Measurements from ENCODE around the gene TGIF1.

Gene TGIF1

DNA sequence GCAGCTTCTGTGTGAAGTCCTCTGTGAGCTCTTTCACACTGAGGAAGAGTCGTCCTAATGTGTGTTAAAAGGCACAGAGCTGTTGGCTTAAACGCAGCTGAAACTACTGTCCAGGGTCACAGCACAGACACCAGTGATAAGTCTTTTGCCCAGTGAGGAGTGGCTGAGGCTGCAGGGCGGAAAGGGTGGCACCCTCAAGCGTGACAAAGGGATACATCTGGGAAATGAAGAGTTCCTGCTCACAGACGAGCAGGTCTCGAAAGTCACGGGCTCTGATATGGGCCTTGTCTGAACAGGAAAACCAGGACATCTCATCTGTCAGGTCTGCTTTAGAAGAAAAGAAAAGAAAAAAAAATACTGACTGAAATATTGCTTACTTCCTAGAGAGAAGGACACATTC is 36.5 kb downstream of the TGIF1 start:
- DNase-seq = no peak

DNA sequence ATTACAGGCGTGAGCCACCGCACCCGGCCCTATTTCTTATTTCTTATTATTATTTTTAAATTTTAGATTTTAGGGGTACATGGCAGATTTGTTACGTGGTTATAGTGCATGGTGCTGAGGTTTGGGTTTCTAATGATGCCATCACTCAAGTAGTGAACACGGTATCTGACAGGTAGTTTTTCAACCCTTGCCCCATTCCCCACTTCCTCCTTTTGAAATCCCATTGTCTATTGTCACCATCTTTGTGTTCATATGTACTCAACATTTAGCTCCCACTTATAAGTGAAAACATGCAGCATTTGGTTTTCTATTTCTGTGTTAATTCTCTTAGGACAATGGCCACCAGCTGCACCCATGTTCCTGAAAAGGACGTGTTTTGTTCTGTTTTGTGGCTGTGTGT is 39.5 kb downstream of the TGIF1 start:
- DNase-seq = no peak

DNA sequence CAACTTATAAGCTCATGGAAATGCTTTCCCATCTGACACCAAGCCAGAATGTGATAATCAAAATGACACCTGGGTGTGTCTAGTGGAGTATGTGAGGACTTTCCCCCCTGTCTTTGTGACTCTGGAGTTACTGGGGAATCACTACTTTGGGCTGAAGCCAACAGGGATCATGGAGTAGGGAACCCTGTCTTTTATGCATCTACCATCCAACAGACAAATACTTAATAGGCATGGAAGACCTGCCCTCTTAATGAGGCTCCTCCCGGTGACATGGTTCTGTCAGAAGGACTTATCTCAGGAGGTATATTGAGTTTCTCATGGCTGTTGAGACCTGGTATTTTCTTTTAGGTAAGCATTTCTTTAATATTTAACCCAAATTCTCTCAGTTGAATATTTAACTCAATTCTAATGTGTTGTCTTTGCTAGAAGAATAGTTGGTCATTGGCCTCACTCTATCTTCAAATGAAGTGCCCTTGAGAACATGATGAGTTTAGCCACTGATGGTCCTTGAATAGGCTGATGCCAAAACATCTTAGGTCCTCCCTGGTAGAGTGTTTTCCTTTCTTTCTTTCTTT is 42.1 kb downstream of the TGIF1 start:
- no peak for DNase-seq

DNA sequence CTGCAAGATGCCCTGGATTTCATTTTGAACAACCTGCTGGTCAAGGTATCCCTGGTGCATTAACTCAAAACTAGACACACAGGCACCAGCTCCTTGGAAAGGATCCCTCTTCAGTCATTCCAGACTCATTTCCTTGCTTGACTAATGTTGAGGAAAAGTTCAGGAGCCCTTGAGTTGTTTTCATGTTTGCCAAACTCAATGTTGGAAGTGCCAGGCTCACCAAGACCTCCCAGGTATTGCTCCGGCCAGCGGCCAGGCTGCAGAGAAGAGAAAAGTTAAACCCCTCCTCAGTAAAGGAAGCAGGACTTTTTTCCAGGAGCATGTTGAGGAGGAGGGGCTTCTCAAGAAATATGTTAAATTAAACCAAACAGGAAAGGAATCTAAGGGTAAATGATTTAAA is 42.7 kb downstream of the TGIF1 start:
- no peak for DNase-seq

DNA sequence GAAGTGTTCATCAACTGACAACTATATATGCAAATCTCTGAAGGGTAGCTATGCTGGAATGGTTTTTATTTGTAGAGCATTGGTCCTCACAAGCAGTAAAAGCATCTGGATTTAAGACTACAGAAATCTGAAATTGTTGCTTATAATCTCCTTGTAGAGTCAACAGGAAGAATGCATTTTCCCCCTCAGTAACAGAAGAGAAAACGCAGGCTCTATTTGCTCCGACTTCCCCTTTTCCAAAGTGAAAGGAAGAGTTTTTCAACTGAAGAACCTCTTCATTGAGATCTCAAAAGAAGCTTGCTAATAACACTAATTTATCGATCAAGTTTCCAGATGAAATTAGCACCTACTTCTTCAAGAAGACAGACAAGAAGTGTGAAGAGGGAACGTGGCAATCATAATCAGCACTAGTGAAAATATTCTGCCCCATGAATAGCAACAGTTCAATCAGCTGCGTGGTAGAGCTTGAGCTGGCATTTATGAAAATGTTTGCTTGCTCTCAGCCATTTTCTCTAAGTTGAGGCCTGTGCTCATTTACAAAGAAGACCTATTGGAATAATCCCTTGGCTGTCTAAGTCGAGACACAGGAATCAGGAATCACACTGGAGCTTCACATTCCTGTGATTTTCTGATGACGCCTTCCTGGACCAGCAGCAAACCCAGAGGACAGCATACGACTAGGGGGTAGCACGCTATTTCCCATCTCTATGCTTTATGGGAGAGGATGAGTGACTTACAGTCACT is 43.7 kb downstream of the TGIF1 start:
- no peak for DNase-seq

DNA sequence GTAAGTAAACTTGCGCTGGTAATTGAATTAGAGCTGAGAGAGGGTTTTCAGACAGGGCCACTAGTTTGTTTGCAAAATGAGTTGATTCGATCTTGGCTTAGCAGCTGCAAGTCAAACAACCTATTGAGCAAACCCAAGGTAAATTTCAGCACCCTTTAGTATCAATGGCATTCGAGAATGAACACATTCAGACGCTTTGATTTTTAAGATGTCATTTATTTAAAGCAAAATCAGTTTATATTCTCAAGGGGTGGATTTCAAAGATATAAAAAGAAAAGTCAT is 44.2 kb downstream of the TGIF1 start:
- DNase-seq = no peak

DNA sequence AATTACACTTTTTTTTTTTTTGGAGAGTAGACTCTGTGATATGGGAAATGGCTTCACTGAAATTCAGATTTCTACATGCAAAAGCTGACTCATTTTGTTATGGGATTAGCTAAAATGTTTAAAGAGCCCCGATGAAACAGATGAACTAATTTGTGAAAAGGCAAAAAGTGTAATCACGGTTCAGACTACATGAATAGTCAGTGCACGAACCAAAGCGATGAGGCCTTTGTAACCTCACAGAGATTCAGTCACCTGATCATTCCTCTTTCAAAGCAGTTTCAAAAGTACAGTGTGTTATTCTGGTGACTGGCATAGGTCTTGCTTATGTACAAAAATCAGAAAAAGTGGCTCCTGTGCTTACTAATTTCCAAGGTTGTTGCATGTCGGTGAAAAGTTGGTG is 44.6 kb downstream of the TGIF1 start:
- DNase-seq = no peak

DNA sequence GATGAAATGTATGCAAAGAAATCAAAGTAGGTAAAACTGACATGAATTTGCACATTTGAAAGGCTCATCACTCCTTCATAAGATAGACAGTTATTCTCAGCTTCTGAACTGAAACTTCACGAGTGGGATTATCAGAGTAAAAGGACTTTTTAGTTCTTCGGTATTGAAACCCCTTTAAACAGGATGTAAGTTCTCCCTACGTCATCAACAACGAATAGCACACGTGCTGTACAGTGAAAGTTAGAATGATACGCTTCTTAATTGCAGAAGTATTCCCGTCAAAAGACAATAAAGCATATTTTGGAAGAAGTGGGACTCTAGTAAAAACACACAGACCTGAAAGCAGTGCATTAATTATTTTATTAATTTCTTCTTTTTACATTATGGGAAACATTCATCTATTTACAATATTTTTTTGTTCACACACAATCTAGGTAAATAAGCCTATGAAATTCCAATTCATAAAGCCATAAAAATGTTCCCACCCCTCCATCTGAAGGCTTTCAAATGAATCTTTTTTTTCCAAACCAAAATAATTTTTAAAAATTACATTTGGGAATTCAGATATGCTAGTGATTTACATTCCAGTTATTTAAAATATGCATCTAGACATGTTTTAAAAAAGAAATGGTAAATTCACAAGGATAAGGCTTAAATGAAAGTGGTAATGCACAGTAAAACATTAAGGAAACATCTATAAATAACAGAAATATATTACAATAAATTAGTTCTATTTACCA is 45.9 kb downstream of the TGIF1 start:
- DNase-seq = no peak

DNA sequence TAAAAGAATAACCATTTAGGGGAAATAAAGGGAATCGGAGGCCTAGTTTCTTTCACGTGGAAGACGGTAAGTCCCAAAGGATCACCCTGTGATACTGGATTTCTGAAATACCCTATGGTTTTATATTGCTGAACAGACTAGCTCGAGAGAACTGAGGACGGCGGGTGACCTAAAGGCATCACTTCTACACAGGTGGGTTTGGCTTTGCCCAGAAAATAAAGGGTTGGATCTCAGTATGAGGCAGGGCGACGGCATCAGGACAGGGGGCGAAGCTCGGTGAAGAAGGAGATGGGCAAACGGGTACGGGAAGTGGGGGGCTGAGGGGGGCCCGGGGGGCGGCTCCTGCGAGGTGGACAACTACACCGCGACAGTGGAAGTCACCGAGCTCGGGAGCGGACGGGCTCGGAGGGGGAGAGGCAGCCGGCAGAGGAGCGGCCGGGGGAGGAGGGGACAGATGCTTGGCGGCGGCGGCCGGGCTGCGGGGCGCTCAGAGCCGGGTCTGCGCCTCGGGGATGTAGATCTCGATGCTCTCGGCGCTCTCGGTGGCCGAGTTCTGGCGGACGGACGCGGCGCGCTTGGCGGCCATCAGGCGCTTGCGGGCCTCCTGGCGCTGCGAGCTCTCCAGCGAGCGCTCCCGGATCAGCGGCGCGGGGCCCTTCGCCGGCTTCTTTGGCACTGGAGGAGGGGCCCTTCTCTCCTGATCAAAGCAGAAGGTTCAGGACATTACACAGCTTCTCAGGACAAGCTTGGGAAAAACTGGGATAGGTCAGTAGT is 48.9 kb downstream of the TGIF1 start:
- DNase-seq = no peak

DNA sequence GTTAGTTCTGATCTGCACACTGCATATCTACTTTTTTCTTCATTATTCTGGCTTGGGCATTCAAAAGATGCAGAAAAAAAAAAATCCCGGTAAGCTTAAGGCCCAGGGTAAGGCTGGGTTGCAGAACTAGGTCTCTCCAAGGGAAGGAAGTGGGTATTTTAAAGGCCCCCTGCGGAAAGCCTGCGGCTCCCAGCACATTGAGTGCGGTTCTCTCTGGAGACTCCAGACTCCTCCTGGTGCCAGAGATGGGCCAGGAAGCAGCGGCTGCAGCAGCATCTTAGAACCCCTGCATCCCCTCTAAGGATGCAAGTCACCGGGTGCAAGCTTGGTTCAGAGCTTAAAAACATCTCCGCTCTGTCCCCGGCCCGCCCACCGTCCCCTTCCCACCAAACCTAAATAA is 49.5 kb downstream of the TGIF1 start:
- DNase-seq = no peak

DNA sequence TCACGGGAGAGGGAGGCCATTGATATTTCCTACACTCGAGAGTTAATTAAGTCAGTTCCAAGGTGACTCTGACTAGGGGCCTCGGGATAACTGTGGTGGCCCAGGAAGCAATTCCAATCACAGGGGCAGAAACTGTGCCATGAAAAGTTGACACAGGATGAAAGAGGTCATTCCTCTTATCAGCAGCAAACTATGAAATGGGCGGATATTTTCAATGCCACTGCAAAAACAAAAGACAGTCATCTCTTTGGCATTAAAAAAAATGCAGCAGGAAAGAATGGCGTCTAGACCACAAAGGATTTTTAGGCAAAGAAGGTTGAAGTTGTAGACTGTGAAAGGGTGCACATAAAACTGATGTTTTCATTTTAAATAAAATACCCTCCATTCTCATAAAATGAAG is 50.0 kb downstream of the TGIF1 start:
- DNase-seq = no peak

DNA sequence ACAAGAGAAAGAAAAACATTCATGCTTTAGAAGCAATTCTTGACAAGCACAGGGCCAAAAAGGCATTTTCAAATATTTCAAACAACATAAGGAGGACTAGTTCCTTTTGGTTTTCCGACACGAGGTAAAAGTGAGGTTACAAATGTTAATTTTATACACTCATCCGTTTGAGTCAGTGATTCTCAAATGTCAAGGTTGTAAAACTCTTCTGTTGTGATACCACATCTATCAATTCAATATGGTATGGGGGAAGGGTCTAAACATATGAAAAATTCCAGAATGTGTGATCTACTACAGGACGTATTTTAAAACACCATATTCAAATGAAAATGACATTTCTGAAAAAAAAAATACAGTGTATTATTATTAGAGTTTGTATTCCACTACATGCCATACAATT is 52.7 kb downstream of the TGIF1 start:
- no peak for DNase-seq

DNA sequence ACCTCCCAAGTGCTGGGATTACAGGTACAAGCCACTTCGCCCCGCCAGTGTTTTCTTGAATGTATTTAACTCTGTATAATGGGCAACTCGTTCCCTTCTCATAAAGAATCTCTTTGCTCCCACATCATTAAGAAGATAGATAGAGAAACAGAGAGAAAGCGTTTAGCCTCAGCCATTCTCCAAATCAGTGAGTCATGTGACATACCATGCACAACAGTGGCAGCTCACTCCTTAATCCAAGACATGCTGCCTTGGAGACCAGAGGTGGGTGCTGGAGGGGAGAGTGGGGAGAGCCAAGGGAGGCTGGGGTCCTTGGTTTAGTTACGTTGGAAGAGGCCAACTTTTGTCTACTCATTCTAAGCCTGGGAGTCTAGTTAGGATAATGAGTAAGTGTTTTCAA is 54.7 kb downstream of the TGIF1 start:
- no peak for DNase-seq

DNA sequence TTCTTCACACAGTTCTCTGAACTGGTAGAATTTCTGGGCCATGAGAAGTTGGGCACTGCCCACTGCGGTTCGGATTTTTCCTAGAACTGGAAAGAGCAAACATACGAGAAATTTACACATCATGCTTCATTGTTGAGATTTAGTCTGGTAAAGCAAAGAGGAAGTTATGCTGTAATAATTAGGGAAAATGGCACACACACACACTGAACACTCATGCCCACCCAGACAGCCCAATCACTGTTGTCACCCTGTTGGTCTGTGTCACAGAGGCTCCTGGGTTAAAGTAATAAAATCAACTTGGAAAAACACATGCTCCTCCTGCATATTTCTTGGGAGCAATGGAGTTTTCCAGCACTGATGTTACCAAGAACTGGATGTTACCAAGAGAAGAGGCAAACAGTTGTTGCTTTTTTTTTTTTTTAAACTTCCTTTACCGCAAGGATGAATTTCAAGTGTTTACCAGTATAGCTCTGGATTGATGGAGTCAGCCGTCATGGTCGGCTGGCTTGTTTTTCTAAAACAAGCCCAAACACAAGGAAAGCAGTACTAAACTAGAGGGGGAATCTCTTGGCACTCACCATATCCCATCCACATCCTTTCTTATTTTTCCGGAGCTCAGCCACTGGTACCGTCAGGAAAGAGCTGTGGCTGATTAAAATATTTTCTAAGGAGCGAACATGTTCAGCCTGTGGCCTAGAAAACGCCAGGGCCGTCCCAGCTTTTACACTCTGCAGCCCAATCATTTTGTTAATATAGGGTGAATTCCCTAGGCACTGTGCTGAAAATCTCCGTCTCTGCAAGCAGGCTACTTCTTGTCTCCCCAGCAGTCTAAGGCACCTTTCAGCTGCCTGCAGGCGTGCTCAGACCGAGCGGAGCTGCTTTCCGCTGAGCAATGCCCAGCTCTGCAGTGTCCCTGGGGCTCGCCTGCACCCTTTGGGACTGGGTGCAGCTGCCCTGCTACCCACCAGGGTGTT is 58.9 kb downstream of the TGIF1 start:
- DNase-seq = no peak

Data from NCI-H2227 treated with DMSO at 0.1 percent for 48 hours (cell line).